Measurements from ENCODE around the gene TMEM179. TPM values are rescaled to one million over a fixed set of nuclear protein-coding genes. Genes with fewer than 3 reads are reported as not detected.

The TMEM179 gene
- total RNA-seq, 4 donors from 2014 or later, result 0.46 to 1.9 (median 0.72) TPM

GRCh38 chr14:104572024-104572626 is 32.4 kb downstream of the TMEM179 start:
- Histone ChIP-seq H3K27ac (no peak overlapping the region), H3K4me1 (no peaks in the 10 kb centered on the region), H3K36me3 (no peaks in the 10 kb centered on the region), H3K9me3 (no peaks in the 10 kb centered on the region), H3K27me3 (peaks cover 87% of the 10 kb centered on the region), H3K4me3 (no peak overlapping the region)
- WGBS, 2 donors (ENCODE audit: low coverage in 1 of 2), result no CpG with 5 or more reads among the region's 11 CpGs
- ATAC-seq, result no peak
- no peak for TF ChIP-seq POLR2A (IDR thresholded peaks at IDR 0.05)
- TF ChIP-seq CTCF (IDR thresholded peaks at IDR 0.05), result no peak
- TF ChIP-seq EP300 (IDR thresholded peaks at IDR 0.05), result no peak
- TF ChIP-seq POLR2AphosphoS5 (IDR thresholded peaks at IDR 0.05), result no peak

- H3K27ac ChIP-seq, result no peak overlapping the region
- H3K9me3 ChIP-seq, result no peaks in the 10 kb centered on the region
- H3K27me3 ChIP-seq, result peaks cover 87% of the 10 kb centered on the region
- H3K4me3 ChIP-seq, result no peak overlapping the region
- H3K36me3 ChIP-seq, result no peaks in the 10 kb centered on the region
- TF ChIP-seq EP300 (IDR thresholded peaks at IDR 0.05) (no peak), POLR2AphosphoS5 (IDR thresholded peaks at IDR 0.05) (no peak), CTCF (IDR thresholded peaks at IDR 0.05) (no peak)
- no peaks in the 10 kb centered on the region for H3K4me1 ChIP-seq
- 60 to 61% methylated on average over 1 to 4 of the region's 16 CpGs for WGBS, 2 donors (ENCODE audit: low coverage in 1 of 2)
- no peak for ATAC-seq
These were observed 33.3 kb downstream of the TMEM179 start for GRCh38 chr14:104571246-104571645.

DNA sequence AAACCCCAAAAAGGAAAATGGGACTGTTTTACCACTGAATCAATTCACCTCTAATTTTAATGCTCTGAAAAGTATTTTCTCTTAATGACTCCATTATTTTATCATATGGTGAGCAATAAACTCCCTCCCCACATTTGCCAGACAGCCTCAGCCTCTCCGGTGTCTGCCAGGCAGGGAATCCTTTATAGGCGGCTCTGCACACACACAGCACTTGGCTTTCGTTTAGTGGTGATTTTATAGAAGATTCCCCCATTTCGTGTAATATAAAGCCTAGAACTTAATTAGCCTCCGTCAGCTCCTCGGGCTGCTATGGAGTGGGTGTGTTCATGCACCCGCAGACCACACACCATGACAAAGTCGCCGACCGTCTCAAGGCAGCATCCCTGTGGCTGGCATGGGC is 35.1 kb downstream of the TMEM179 start:
- WGBS, 2 donors (ENCODE audit: low coverage in 1 of 2), result 39 to 44% methylated on average over 2 to 4 of the region's 10 CpGs
- Histone ChIP-seq H3K27me3 (peaks cover 91% of the 10 kb centered on the region), H3K4me3 (no peak overlapping the region), H3K9me3 (no peaks in the 10 kb centered on the region), H3K27ac (no peak overlapping the region), H3K36me3 (no peaks in the 10 kb centered on the region), H3K4me1 (peaks cover 0 to 3% (median 0%) of the 10 kb centered on the region in 3 donors)
- no peak for ATAC-seq
- no peak for TF ChIP-seq EP300 (IDR thresholded peaks at IDR 0.05)

DNA sequence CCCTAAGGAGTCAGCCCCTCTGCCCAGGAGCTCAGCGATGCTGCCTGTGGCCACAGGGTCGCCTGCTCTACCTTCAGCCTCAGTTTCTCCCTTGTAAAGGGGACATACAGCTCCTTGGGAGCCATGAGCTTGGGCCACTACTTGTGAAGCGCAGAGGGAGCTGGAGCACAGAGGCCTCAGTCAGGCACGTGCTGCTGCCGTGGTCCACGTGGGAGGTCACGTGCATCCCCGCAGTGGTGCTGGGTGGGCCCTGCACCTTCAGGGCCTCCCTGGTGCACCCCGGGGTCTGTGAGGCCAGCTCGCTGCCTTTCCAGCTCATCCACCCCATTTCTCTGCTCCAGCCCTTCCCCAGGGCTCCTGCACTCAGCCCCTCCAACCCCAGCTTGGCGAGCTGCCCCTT is 36.0 kb downstream of the TMEM179 start:
- H3K27me3 ChIP-seq, result peaks cover 91% of the 10 kb centered on the region
- no peaks in the 10 kb centered on the region for H3K36me3 ChIP-seq
- H3K4me1 ChIP-seq, result peaks cover 0 to 11% (median 3%) of the 10 kb centered on the region in 3 donors
- H3K4me3 ChIP-seq, result no peak overlapping the region
- no peak for ATAC-seq
- no CpG with 5 or more reads among the region's 11 CpGs for WGBS, 2 donors (ENCODE audit: low coverage in 1 of 2)
- TF ChIP-seq POLR2A (IDR thresholded peaks at IDR 0.05) (no peak), EP300 (IDR thresholded peaks at IDR 0.05) (no peak), CTCF (IDR thresholded peaks at IDR 0.05) (no peak), POLR2AphosphoS5 (IDR thresholded peaks at IDR 0.05) (no peak)
- H3K27ac ChIP-seq, result no peak overlapping the region
- no peaks in the 10 kb centered on the region for H3K9me3 ChIP-seq

DNA sequence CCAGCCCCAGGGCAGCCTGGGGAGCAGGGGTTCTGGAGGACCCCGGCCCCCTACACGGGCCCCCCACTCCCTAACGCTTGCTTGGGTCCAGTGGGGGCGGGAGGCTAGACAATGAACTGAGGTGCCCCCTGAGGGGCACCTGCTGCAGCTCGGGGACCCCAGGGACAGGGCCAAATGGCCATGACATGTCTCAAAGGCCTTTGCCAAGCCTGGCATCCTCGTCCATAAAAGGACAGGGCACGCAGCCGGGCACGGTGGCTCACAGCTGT is 36.7 kb downstream of the TMEM179 start:
- peaks cover 0 to 12% (median 3%) of the 10 kb centered on the region in 3 donors for H3K4me1 ChIP-seq
- no peak overlapping the region for H3K4me3 ChIP-seq
- no peak overlapping the region for H3K27ac ChIP-seq
- ATAC-seq, result no peak
- TF ChIP-seq CTCF (IDR thresholded peaks at IDR 0.05), result no peak
- no peak for TF ChIP-seq EP300 (IDR thresholded peaks at IDR 0.05)
- TF ChIP-seq POLR2A (IDR thresholded peaks at IDR 0.05), result no peak
- no peak for TF ChIP-seq POLR2AphosphoS5 (IDR thresholded peaks at IDR 0.05)
- no peaks in the 10 kb centered on the region for H3K9me3 ChIP-seq
- no CpG with 5 or more reads among the region's 9 CpGs for WGBS, 2 donors (ENCODE audit: low coverage in 1 of 2)
- H3K27me3 ChIP-seq, result peaks cover 92% of the 10 kb centered on the region
- no peaks in the 10 kb centered on the region for H3K36me3 ChIP-seq
